Measurements from ENCODE around the gene FAM107B. TPM values are rescaled to one million over a fixed set of nuclear protein-coding genes. Genes with fewer than 3 reads are reported as not detected.
"Not testable (repeated sequence)": the region's sequence is repeated elsewhere in the genome, so short reads cannot be mapped to it uniquely, and the experiment has no call there.

Gene FAM107B
- total and polyA plus RNA-seq, 8 donors: 22.6 to 105 (median 54.5) TPM

- DNase-seq: no peak
Measured at GRCh38 chr10:14595526-14596182, 179.0 kb downstream of the FAM107B start.

GRCh38 chr10:14594878-14595525 lies 179.7 kb downstream of the FAM107B start:
- Histone ChIP-seq H3K4me1 (peaks cover 0 to 23% (median 3%) of the 10 kb centered on the region in 3 donors), H3K4me3 (no peak overlapping the region), H3K27ac (no peak overlapping the region), H3K36me3 (peaks cover 0 to 10% (median 0%) of the 10 kb centered on the region in 3 donors), H3K9me3 (no peaks in the 10 kb centered on the region), H3K27me3 (no peaks in the 10 kb centered on the region)
- ATAC-seq (no peak), DNase-seq (no peak), FAIRE-seq (no peak)
- no peak for TF ChIP-seq CTCF (IDR thresholded peaks at IDR 0.05)
- intact Hi-C loops (cut with DNase I): no loop called here
- WGBS, 2 donors: 83 to 87% methylated on average over 8 of the region's 8 CpGs

More at GRCh38 chr10:14595526-14596182, 179.0 kb downstream of the FAM107B start:
- WGBS, 2 donors: 94 to 96% methylated on average over 11 of the region's 11 CpGs
- Histone ChIP-seq H3K4me3 (no peak overlapping the region), H3K27me3 (no peaks in the 10 kb centered on the region), H3K4me1 (peaks cover 0 to 24% (median 5%) of the 10 kb centered on the region in 3 donors), H3K9me3 (no peaks in the 10 kb centered on the region), H3K27ac (no peak overlapping the region), H3K36me3 (peaks cover 0 to 10% (median 0%) of the 10 kb centered on the region in 3 donors)
- no peak for TF ChIP-seq CTCF (IDR thresholded peaks at IDR 0.05)
- FAIRE-seq (no peak), ATAC-seq (no peak)
- intact Hi-C loops (cut with DNase I): no loop called here

GRCh38 chr10:14593806-14594205 lies 180.9 kb downstream of the FAM107B start:
- no peak for FAIRE-seq
- ATAC-seq: no peak
- no peak for TF ChIP-seq CTCF (IDR thresholded peaks at IDR 0.05)
- Histone ChIP-seq H3K9me3 (no peaks in the 10 kb centered on the region), H3K4me1 (peaks cover 0 to 14% (median 3%) of the 10 kb centered on the region in 3 donors), H3K27me3 (no peaks in the 10 kb centered on the region), H3K27ac (no peak overlapping the region), H3K36me3 (peaks cover 0 to 10% (median 0%) of the 10 kb centered on the region in 3 donors), H3K4me3 (no peak overlapping the region)
- no peak for DNase-seq
- 79 to 82% methylated on average over 3 of the region's 3 CpGs for WGBS, 2 donors
- intact Hi-C loops (cut with DNase I): no loop called here

GRCh38 chr10:14592566-14592965 lies 182.1 kb downstream of the FAM107B start:
- no peaks in the 10 kb centered on the region for H3K27me3 ChIP-seq
- ATAC-seq: no peak
- no peak overlapping the region for H3K4me3 ChIP-seq
- intact Hi-C loops (cut with DNase I): no loop called here
- no peaks in the 10 kb centered on the region for H3K9me3 ChIP-seq
- FAIRE-seq: no peak
- peaks cover 0 to 10% (median 0%) of the 10 kb centered on the region in 3 donors for H3K36me3 ChIP-seq
- 53 to 65% methylated on average over 6 of the region's 6 CpGs for WGBS, 2 donors
- DNase-seq: no peak
- peaks cover 9 to 26% (median 15%) of the 10 kb centered on the region in 3 donors for H3K4me1 ChIP-seq
- TF ChIP-seq CTCF (IDR thresholded peaks at IDR 0.05): no peak
- H3K27ac ChIP-seq: no peak overlapping the region

GRCh38 chr10:14592026-14592425 lies 182.7 kb downstream of the FAM107B start:
- no peak overlapping the region for H3K4me3 ChIP-seq
- FAIRE-seq: no peak

GRCh38 chr10:14588938-14589294 lies 185.8 kb downstream of the FAM107B start:
- DNase-seq; H3K9me3 ChIP-seq; FAIRE-seq; H3K4me3 ChIP-seq; ATAC-seq; H3K27me3 ChIP-seq; intact Hi-C loops (cut with DNase I): not testable (repeated sequence)
- peak overlapping the region in 2 of 4 donors; percentile 64 to 69 for H3K27ac ChIP-seq
- H3K4me1 ChIP-seq: peaks cover 32 to 50% (median 39%) of the 10 kb centered on the region in 3 donors
- peaks cover 0 to 10% (median 0%) of the 10 kb centered on the region in 3 donors for H3K36me3 ChIP-seq
- 91 to 93% methylated on average over 6 of the region's 6 CpGs for WGBS, 2 donors

More at GRCh38 chr10:14592026-14592425, 182.7 kb downstream of the FAM107B start:
- TF ChIP-seq CTCF (IDR thresholded peaks at IDR 0.05): no peak
- 73 to 75% methylated on average over 5 of the region's 5 CpGs for WGBS, 2 donors
- H3K36me3 ChIP-seq: peaks cover 0 to 10% (median 0%) of the 10 kb centered on the region in 3 donors
- no peak for ATAC-seq
- H3K27ac ChIP-seq: no peak overlapping the region
- H3K27me3 ChIP-seq: no peaks in the 10 kb centered on the region
- no peak for DNase-seq
- intact Hi-C loops (cut with DNase I): no loop called here
- peaks cover 14 to 31% (median 19%) of the 10 kb centered on the region in 3 donors for H3K4me1 ChIP-seq
- H3K9me3 ChIP-seq: no peaks in the 10 kb centered on the region

All from pancreas (tissue), 10 donors.